Right renal pelvis (tissue), 4 donors: ENCODE data around the gene NPIPB6. TPM values are rescaled to one million over a fixed set of nuclear protein-coding genes. Genes with fewer than 3 reads are reported as not detected.

Experiments
- DNase-seq, 4 donors: peaks; one replicate each; pipeline ENCODE4 v3.0.0-alpha.2; 2013; ENCODE audit warnings: low read depth in 4 of 4, low spot score in 3 of 4, missing footprints in 1 of 4
- polyA plus RNA-seq, 4 donors: library from polyadenylated mRNA; unstranded; fragments of 120-200 nt; gene quantifications; one replicate each; pipeline ENCODE4 v1.2.1, GENCODE V29; 2013; ENCODE audit not compliant: insufficient read length in 4 of 4

The NPIPB6 gene
- polyA plus RNA-seq, 4 donors, result 1.0 to 1.7 (median 1.3) TPM

- DNase-seq, result no peak
Observed at GRCh38 chr16:28301154-28301553, 62.2 kb downstream of the NPIPB6 start.

DNA sequence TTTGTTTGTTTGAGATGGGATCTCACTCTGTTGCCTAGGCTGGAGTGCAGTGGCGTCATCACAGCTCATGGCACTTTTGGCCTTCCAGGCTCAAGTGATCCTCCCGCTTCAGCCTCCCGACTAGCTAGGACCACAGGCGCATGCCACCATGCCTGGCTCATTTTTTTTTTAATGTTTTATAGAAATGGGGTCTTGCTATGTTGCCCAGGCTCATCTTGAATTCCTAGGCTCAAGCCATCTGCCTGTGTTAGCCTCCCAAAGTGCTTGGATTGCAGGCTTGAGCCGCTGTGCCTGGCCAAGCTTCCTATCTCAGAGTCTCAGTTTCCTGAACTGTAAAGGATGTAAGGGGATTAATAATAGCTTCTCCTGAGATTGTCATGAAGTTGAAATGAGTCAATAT, 63.0 kb downstream of the NPIPB6 start:
- no peak for DNase-seq

DNA sequence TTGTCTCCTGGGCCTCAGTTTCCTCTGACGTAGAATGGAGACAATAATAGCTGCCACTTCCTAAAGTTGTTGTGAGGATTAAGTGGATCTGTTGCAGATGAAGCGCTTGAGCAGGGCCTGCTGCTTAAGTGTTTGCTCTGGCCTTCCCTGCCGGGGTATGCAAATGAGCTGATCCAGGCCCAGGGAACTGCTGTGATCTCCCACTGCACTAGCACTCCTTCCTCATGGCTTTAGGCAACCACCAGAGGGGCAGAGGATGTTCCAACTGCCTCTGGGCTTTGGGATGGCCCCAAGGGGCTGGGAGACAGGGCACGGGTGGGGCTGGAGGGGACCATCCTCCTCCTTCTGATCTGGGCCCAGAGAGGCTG, 64.8 kb downstream of the NPIPB6 start:
- no peak for DNase-seq

DNA sequence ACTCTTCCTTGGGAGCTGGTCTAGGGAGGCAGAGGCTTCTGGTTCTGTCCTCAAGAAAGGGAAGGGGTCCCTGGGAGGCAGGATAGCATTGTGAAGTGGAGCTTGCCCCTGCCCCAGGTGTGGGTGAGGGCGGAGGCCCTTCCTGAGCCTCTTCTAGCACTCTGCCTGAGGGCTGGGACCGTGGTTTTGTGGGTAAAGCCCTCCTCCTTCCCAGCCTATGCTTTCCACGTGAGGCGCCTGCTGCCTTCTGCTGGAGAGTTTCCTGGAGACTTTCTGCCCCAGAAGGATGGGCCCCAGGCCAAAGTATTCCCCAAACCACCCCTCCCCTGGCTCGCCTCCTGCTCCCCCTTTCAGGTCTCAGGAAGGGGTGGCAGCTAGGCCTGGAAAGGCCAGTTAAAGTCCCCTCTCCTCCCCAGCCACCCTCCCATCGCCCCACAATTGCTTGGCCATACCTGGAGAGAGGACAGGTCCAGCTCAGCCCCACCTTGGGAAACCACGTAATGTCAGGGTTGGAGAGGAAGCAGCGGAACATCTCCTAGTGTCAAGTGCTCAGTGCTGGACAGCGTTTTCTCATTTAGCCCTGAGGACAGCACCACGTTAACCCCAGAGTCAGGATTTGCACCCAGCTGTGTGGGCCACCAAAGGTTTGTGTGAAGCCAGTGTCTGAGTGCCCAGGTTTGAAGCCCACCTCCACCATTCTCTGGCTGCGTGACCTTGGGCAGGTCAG, 65.4 kb downstream of the NPIPB6 start:
- no peak for DNase-seq

DNA sequence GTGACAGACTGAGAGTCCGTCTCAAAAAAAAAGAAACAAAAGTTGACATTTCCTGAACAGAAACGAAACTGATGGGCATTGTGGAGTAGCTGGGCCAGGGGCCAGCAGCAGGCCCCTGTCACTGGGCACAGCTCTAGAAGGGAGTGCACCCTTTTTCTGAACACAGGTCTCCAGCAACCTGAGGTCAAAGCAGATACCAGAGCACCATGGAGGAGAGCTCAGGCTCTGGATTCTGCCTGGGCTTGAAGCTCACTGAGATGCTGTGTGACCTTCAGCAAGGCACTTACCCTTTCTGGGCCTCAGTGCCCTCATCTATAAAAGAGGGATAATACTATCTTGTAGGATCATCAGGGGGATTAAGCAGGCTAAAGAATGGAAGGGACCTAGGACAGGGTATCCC, 66.0 kb downstream of the NPIPB6 start:
- no peak for DNase-seq

- no peak for DNase-seq
Observed at GRCh38 chr16:28295276-28295675, 68.0 kb downstream of the NPIPB6 start.

- DNase-seq, result no peak
Observed at GRCh38 chr16:28294201-28294600, 69.1 kb downstream of the NPIPB6 start.

DNA sequence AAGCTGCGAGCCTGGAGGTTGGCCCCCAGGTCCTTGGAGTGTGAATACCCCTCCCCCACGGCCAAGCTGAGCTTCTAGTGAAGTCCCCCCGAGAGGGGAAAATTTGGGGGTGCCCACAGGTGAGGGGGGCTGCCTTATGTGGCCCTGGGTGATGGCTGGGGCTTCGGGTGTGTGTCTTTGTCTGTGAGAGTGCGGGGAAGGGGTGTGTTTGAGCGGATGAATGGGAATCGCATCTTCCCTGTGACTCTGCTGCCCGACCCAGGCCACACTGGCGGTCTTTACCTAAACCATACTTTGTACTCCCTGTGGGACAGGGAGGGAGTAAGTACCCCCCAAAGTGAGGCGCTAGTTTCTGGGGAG, 69.7 kb downstream of the NPIPB6 start:
- DNase-seq, result no peak

- DNase-seq, result peak in 2 of 4 donors; percentile 26 to 65
Observed at GRCh38 chr16:28292731-28293600, 70.3 kb downstream of the NPIPB6 start.

Other genes starting within 250 kb of the NPIPB6 start
- gene XPO6, start 151.5 kb downstream of the NPIPB6 start, polyA plus RNA-seq, result 10 to 100 TPM; 69.8 to 81.1 (median 73.4) TPM
- 10 to 100 TPM; 15.8 to 21.9 (median 16.5) TPM for gene SBK1, start 71.0 kb downstream of the NPIPB6 start, polyA plus RNA-seq
- 100 to 1,000 TPM in 1 of 4 donors, 10 to 100 TPM in 3; 80.4 to 101 (median 89.2) TPM for gene EIF3CL, start 40.3 kb upstream of the NPIPB6 start, polyA plus RNA-seq
- under 1 TPM in 2 of 4 donors, not detected in 2; 0.26 to 0.29 TPM for gene NPIPB7, start 108.8 kb upstream of the NPIPB6 start, polyA plus RNA-seq
- 10 to 100 TPM; 31.2 to 44.9 (median 36.6) TPM for gene CLN3, start 128.6 kb upstream of the NPIPB6 start, polyA plus RNA-seq
- gene APOBR, start 131.1 kb upstream of the NPIPB6 start, polyA plus RNA-seq, result under 1 TPM; 0.42 to 0.84 (median 0.61) TPM
- gene IL27, start 143.3 kb upstream of the NPIPB6 start, polyA plus RNA-seq, result under 1 TPM in 1 of 4 donors, not detected in 3; 0.05 TPM
- gene NUPR1, start 175.5 kb upstream of the NPIPB6 start, polyA plus RNA-seq, result 10 to 100 TPM in 3 of 4 donors, 1 to 10 TPM in 1; 9.4 to 15.4 (median 11.4) TPM
- 10 to 100 TPM; 21.5 to 24.0 (median 22.5) TPM for gene SGF29, start 190.4 kb upstream of the NPIPB6 start, polyA plus RNA-seq
- 1 to 10 TPM in 3 of 4 donors, under 1 TPM in 1; 0.83 to 2.3 (median 1.8) TPM for gene SULT1A2, start 233.5 kb upstream of the NPIPB6 start, polyA plus RNA-seq
- gene SULT1A1, start 246.5 kb upstream of the NPIPB6 start, polyA plus RNA-seq, result 10 to 100 TPM; 20.8 to 29.4 (median 22.6) TPM